OCI-LY1 (cell line): ENCODE data around the gene MAVS.

Source experiments
- H2AFZ ChIP-seq: fragments of 200-600 bp; sonication (generic), shearing (Covaris generic); 2 replicates; pipeline ENCODE4 v1.6.0; 2014; ENCODE audit warnings: antibody characterized with exemption, mild to moderate bottlenecking, low read length
- H3F3A ChIP-seq: fragments of 200-600 bp; sonication (generic), shearing (Covaris generic); 2 replicates; pipeline ENCODE4 v1.6.0; 2014; ENCODE audit warnings: mild to moderate bottlenecking, antibody characterized with exemption, low read length, moderate library complexity; ENCODE audit not compliant: insufficient read depth
- H3K27ac ChIP-seq: fragments of 200-600 bp; sonication (generic); 2 replicates; pipeline ENCODE4 v1.5.1; 2014; ENCODE audit warnings: low read length, mixed run types, mild to moderate bottlenecking, low read depth; ENCODE audit not compliant: poor library complexity, severe bottlenecking
- H3K27me3 ChIP-seq: fragments of 200-600 bp; sonication (generic); 2 replicates; pipeline ENCODE4 v1.6.0; 2014; ENCODE audit warnings: antibody characterized with exemption, mild to moderate bottlenecking, low read length, moderate library complexity; ENCODE audit not compliant: insufficient read depth
- H3K36me3 ChIP-seq: fragments of 200-600 bp; sonication (generic); 2 replicates; pipeline ENCODE4 v1.6.1; 2014; ENCODE audit warnings: mild to moderate bottlenecking, antibody characterized with exemption, low read length, moderate library complexity, mixed read lengths; ENCODE audit not compliant: insufficient read depth
- H3K4me1 ChIP-seq: fragments of 200-600 bp; sonication (generic); 2 replicates; pipeline ENCODE4 v1.5.1; 2014; ENCODE audit warnings: mild to moderate bottlenecking, low read length, moderate library complexity; ENCODE audit not compliant: insufficient read depth, severe bottlenecking
- H3K4me2 ChIP-seq: fragments of 200-600 bp; sonication (generic), shearing (Covaris generic); 2 replicates; pipeline ENCODE4 v1.6.1; 2014; ENCODE audit warnings: low read length
- H3K4me3 ChIP-seq: fragments of 200-600 bp; sonication (generic); 2 replicates; pipeline ENCODE4 v1.5.1; 2014; ENCODE audit warnings: low read length, low read depth, mild to moderate bottlenecking, mixed read lengths; ENCODE audit not compliant: poor library complexity, severe bottlenecking
- H3K79me2 ChIP-seq: fragments of 200-600 bp; shearing (Covaris generic); 2 replicates; pipeline ENCODE4 v1.6.1; 2016; ENCODE audit warnings: mixed run types, low read length, mixed read lengths; ENCODE audit not compliant: insufficient read depth
- H3K9ac ChIP-seq: fragments of 200-600 bp; sonication (generic), shearing (Covaris generic); 2 replicates; pipeline ENCODE4 v1.6.1; 2014; ENCODE audit warnings: mild to moderate bottlenecking, low read length, mixed read lengths
- H3K9me2 ChIP-seq: fragments of 200-600 bp; sonication (generic), shearing (Covaris generic); 2 replicates; pipeline ENCODE4 v1.6.1; 2014; ENCODE audit warnings: low read depth, mild to moderate bottlenecking, low read length, mixed read lengths
- H3K9me3 ChIP-seq: fragments of 200-600 bp; shearing (Covaris generic); 2 replicates; pipeline ENCODE4 v1.6.1; 2014; ENCODE audit warnings: low read length, mixed read lengths
- H4K20me1 ChIP-seq: fragments of 200-600 bp; sonication (generic), shearing (Covaris generic); 2 replicates; pipeline ENCODE4 v1.6.0; 2016; ENCODE audit warnings: mild to moderate bottlenecking, low read length; ENCODE audit not compliant: insufficient read depth
- CTCF ChIP-seq: fragments of 200-600 bp; sonication (generic), shearing (Covaris generic); IDR thresholded peaks from 2 replicates; pipeline ENCODE4 v1.5.1; 2017; ENCODE audit warnings: mild to moderate bottlenecking, antibody characterized with exemption, low read length, moderate library complexity, mixed read lengths
- EZH2 ChIP-seq: fragments of 200-600 bp; sonication (generic), shearing (Covaris generic); IDR thresholded peaks from 2 replicates; pipeline ENCODE4 v1.8.0; 2017; ENCODE audit warnings: borderline replicate concordance, mixed run types, mild to moderate bottlenecking, antibody characterized with exemption, low read length, moderate library complexity, mixed read lengths

The MAVS gene

GRCh38 chr20:3800878-3801260, 45.8 kb upstream of the MAVS start:
- H4K20me1 ChIP-seq: no peaks in the 10 kb centered on the region
- peak overlapping the region; percentile 95 for H3K27ac ChIP-seq
- no peaks in the 10 kb centered on the region for H3F3A ChIP-seq
- H3K79me2 ChIP-seq: 0 out of 2 replicates have a peak, but pooled peaks cover 6% of the 10 kb centered on the region
- H3K4me3 ChIP-seq: no peak overlapping the region
- peaks cover 59% of the 10 kb centered on the region for H3K36me3 ChIP-seq
- no peaks in the 10 kb centered on the region for H3K9me3 ChIP-seq
- H2AFZ ChIP-seq: no peak overlapping the region
- H3K9me2 ChIP-seq: no peaks in the 10 kb centered on the region
- no peak overlapping the region for H3K9ac ChIP-seq
- H3K27me3 ChIP-seq: no peaks in the 10 kb centered on the region
- no peak overlapping the region for H3K4me2 ChIP-seq
- TF ChIP-seq EZH2 (no peak), CTCF (no peak)
- H3K4me1 ChIP-seq: peaks cover 35% of the 10 kb centered on the region

- Histone ChIP-seq H3K27me3 (no peaks in the 10 kb centered on the region), H2AFZ (no peak overlapping the region), H3K4me2 (no peak overlapping the region), H3K4me1 (peaks cover 35% of the 10 kb centered on the region), H3F3A (no peaks in the 10 kb centered on the region), H3K9me2 (no peaks in the 10 kb centered on the region), H3K9ac (no peak overlapping the region), H3K4me3 (no peak overlapping the region), H3K36me3 (peaks cover 64% of the 10 kb centered on the region), H3K79me2 (0 out of 2 replicates have a peak, but pooled peaks cover 6% of the 10 kb centered on the region), H3K27ac (no peak overlapping the region), H3K9me3 (no peaks in the 10 kb centered on the region), H4K20me1 (no peaks in the 10 kb centered on the region)
- TF ChIP-seq EZH2: no peak
- TF ChIP-seq CTCF: no peak
Observed at GRCh38 chr20:3801299-3801698, 45.3 kb upstream of the MAVS start.

GRCh38 chr20:3801846-3802245, 44.8 kb upstream of the MAVS start:
- Histone ChIP-seq H4K20me1 (no peaks in the 10 kb centered on the region), H2AFZ (no peak overlapping the region), H3F3A (no peaks in the 10 kb centered on the region), H3K79me2 (0 out of 2 replicates have a peak, but pooled peaks cover 3% of the 10 kb centered on the region), H3K4me3 (no peak overlapping the region), H3K9me3 (no peaks in the 10 kb centered on the region), H3K9me2 (no peaks in the 10 kb centered on the region), H3K4me1 (peaks cover 35% of the 10 kb centered on the region), H3K27ac (no peak overlapping the region), H3K9ac (no peak overlapping the region), H3K4me2 (no peak overlapping the region), H3K36me3 (peaks cover 65% of the 10 kb centered on the region), H3K27me3 (no peaks in the 10 kb centered on the region)
- no peak for TF ChIP-seq CTCF
- TF ChIP-seq EZH2: no peak
